Esophagus (tissue), 2 donors: Measurements from ENCODE around the gene VSIG2. TPM values are rescaled to one million over a fixed set of nuclear protein-coding genes. Genes with fewer than 3 reads are reported as not detected.

Experiments used
- H3K27ac ChIP-seq, 2 donors: one replicate each; pipeline ENCODE4 v1.5.1; 2013; ENCODE audit warnings: low read depth in 2 of 2, mild to moderate bottlenecking in 2 of 2, inconsistent platforms in 1 of 2, low read length in 1 of 2, moderate library complexity in 1 of 2
- H3K27me3 ChIP-seq, 2 donors: one replicate each; pipeline ENCODE4 v1.6.1; 2013; ENCODE audit warnings: low read length in 2 of 2, control low read depth in 1 of 2, mild to moderate bottlenecking in 1 of 2; ENCODE audit not compliant: insufficient read depth in 2 of 2, control insufficient read depth in 1 of 2
- H3K36me3 ChIP-seq, 2 donors: one replicate each; pipeline ENCODE4 v1.6.1; 2013; ENCODE audit warnings: low read length in 1 of 2; ENCODE audit not compliant: control insufficient read depth in 2 of 2, insufficient read depth in 2 of 2
- H3K4me1 ChIP-seq, 2 donors: one replicate each; pipeline ENCODE4 v1.6.1; 2013; ENCODE audit warnings: low read length in 1 of 2; ENCODE audit not compliant: control insufficient read depth in 2 of 2, insufficient read depth in 2 of 2
- H3K4me3 ChIP-seq, 2 donors: one replicate each; pipeline ENCODE4 v1.5.1; 2013; ENCODE audit warnings: low read length in 2 of 2, mild to moderate bottlenecking in 2 of 2, low read depth in 1 of 2, moderate library complexity in 1 of 2
- H3K9me3 ChIP-seq, 2 donors: one replicate each; pipeline ENCODE4 v1.6.1; 2013; ENCODE audit warnings: mild to moderate bottlenecking in 2 of 2, low read depth in 1 of 2, low read length in 1 of 2, moderate library complexity in 1 of 2; ENCODE audit not compliant: control insufficient read depth in 2 of 2, insufficient read depth in 1 of 2
- WGBS, 2 donors: extraction: QIAGEN DNeasy Blood & Tissue Kit; methylation state at CpG; one replicate each; pipeline ENCODE4 v1.1.7; 2013; 5-methylcytosine and 5-hydroxymethylcytosine counted together
- polyA plus RNA-seq, 2 donors: library from polyadenylated mRNA; stranded (reverse); fragments of 200-250 nt; gene quantifications; one replicate each; pipeline ENCODE4 v1.2.3, GENCODE V29; 2013
- donor health status: healthy with polysubstance abuse.
- donor health status: Bipolar disorder and iron deficiency.

The VSIG2 gene
- polyA plus RNA-seq, 2 donors = 9.7 to 51.4 TPM

DNA sequence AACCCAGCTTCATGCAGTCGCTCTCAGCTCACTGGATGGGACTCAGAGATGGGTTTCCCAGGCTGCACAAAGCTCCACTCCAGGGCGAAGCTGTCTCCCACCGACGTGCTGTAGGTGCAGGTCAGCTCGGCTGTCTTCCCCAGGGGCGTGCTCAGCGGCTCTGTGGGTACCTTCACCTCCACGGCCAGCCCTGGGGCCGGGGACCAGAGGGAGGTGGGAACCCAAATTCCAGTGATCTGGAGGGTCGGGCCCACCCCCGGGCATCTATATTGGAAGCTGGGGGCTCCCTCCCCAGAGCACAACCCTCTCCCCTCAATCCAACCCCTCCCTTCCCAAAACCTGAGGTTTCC, 689 bp downstream of the VSIG2 start:
- Histone ChIP-seq H3K27ac (no peak overlapping the region), H3K9me3 (no peaks in the 10 kb centered on the region), H3K4me1 (peaks cover 0 to 5% of the 10 kb centered on the region in 2 donors), H3K4me3 (peak overlapping the region; percentile 27 to 29), H3K27me3 (no peaks in the 10 kb centered on the region), H3K36me3 (no peaks in the 10 kb centered on the region)
- WGBS, 2 donors = 54 to 61% methylated on average over 11 of the region's 11 CpGs

DNA sequence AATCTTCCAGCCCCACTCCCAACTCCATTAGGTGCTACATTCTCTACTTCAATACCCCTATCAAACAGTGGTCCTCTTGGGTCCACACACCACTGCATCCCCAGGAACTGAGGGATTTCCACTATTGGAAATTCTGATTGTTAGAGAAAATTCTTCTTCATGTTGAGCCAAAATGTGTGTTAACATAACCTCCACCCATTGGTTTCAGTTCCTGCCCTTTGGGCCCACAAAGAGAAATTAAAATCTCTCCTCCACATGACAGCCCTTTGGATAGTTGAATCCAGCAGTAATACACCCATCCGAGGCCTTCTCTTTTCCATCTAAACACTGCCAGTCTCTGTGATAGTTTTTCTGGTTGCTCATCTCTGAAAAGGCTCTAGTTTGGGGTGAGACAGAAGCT, 2.1 kb downstream of the VSIG2 start:
- Histone ChIP-seq H3K4me1 (peaks cover 4 to 11% of the 10 kb centered on the region in 2 donors), H3K36me3 (no peaks in the 10 kb centered on the region), H3K27me3 (no peaks in the 10 kb centered on the region), H3K27ac (peak overlapping the region; percentile 31 to 66), H3K9me3 (no peaks in the 10 kb centered on the region), H3K4me3 (no peak overlapping the region)
- 77 to 79% methylated on average over 1 of the region's 1 CpG for WGBS, 2 donors

DNA sequence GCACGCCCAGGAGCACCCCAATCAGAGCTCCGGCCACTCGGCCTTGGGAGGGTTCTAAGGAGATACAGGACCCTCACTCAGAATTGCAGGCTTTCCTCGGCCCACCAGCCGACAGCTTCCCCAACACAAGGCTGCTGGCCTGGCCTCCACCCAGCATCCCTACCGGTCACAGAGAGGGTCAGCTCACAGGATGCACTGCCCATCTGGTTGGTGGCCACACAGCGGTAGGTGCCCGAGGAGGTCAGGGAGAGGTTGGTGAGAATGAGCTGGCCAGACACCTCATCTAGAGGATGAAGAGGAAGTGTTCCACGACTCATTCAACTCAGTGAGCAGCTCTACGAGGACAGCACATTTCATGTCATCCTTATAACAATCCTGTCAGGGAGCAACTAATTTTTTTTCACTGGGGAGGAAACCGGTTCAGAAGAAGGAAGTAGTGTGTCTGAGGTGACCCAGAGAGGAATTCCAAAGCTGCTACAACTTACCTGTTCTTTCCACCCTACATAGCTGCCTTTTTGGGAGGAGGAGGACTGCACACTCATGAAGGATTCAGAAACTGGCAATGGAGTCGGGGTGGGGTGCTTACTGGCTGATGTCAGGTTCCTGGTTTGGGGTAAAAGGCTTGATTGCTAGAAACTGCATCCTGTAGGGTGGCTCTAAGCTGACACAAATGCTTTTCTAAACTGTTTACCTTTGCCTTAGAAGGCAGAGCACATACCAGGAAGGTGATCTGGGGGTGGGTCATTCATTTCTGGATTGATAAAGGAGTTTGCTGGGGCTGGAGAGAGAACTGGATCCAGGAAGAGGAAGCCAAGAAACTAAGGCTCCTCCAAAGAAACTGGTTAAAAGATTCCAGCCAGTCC, 3.3 kb downstream of the VSIG2 start:
- Histone ChIP-seq H3K4me1 (peaks cover 4 to 11% of the 10 kb centered on the region in 2 donors), H3K4me3 (peak overlapping the region; percentile 12 to 37), H3K27ac (peak overlapping the region; percentile 73 to 74), H3K27me3 (no peaks in the 10 kb centered on the region), H3K36me3 (no peaks in the 10 kb centered on the region), H3K9me3 (no peaks in the 10 kb centered on the region)
- WGBS, 2 donors = 50 to 57% methylated on average over 12 of the region's 12 CpGs

DNA sequence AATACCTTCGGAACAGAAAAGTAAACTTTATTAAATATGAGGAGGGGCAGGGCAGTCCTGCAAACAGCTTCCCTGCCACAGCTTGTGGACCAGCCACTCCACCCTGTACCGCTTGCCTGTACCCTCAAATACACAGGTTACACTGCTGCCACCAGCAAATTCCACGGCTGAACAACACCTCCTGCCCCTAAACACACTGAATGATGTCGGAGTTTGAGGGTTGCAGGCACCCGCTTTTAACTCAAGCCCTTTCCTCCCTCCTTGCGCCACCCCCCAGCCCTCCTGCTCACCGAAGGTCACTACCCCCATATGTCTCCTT, 4.0 kb downstream of the VSIG2 start:
- peak overlapping the region; percentile 73 to 74 for H3K27ac ChIP-seq
- H3K36me3 ChIP-seq = no peaks in the 10 kb centered on the region
- peaks cover 4 to 11% of the 10 kb centered on the region in 2 donors for H3K4me1 ChIP-seq
- no peaks in the 10 kb centered on the region for H3K27me3 ChIP-seq
- H3K4me3 ChIP-seq = peak overlapping the region; percentile 12 to 37
- no peaks in the 10 kb centered on the region for H3K9me3 ChIP-seq
- WGBS, 2 donors = 68 to 72% methylated on average over 7 of the region's 7 CpGs

DNA sequence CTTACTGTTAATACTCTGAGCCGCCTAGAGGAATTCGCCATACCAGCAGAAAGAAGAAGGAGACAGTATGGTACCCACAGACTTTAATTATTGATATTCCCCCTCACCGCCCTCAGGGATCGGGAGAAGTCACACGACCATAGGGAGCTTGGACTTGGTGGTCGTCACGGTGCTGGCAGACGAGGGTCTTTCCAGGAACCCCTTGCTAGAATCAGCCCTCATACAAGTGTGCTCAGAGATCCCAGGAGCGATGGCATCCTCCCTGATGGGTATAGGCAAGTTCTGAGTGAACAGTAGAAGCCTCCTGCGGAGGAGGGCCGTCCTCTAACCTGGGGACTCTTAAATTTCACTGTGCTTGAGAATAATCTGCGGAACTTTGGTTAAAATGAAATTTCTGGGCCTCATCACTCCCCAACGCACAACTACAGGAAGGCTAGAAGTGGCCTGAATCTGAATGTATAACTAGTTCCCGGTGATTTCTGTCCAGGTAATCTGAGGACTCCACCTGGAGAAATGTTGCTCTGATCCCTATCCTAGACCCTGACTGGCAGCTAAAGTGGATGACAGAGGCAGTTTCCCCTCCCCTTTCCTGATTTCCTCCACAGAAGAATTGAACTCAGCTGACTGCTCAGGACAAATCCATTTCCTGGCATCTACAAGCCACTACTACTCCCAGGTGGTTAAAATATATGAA, 4.5 kb downstream of the VSIG2 start:
- 66 to 68% methylated on average over 14 of the region's 14 CpGs for WGBS, 2 donors
- H3K4me3 ChIP-seq = peak overlapping the region; percentile 3 to 53
- H3K9me3 ChIP-seq = no peaks in the 10 kb centered on the region
- H3K27ac ChIP-seq = peak overlapping the region; percentile 73 to 74
- no peaks in the 10 kb centered on the region for H3K27me3 ChIP-seq
- H3K36me3 ChIP-seq = no peaks in the 10 kb centered on the region
- H3K4me1 ChIP-seq = peaks cover 4 to 9% of the 10 kb centered on the region in 2 donors

DNA sequence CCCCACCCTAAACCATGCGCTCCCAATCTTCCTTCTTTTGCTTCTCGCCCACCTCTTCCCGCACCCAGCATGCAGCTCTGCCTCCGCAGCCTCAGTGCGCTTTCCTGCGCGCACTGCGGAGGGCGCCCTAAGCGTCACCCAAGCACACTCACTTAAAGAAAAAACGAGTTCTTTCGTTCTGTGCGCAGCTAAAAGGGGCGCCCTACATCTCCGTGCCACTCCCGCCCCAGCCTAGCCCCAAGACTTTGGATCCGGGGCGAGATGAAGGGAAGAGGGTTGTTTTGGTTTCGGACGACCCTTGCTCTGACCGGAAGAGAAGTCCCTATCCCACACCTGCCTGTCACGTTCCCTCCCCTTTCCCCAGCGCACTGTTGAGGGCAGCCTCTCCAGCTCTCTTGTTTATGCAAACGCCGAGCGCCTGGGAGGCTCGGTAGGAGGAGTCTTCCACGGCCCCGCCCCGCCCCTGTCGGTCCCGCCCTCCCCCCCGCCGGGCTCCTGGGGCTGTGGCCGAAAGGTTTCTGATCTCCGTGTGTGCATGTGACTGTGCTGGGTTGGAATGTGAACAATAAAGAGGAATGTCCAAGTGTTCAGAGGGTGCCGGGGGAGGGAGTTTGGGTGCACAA, 5.3 kb downstream of the VSIG2 start:
- peaks cover 0 to 3% of the 10 kb centered on the region in 2 donors for H3K27me3 ChIP-seq
- no peaks in the 10 kb centered on the region for H3K9me3 ChIP-seq
- no peaks in the 10 kb centered on the region for H3K36me3 ChIP-seq
- H3K4me3 ChIP-seq = peak overlapping the region; percentile 53 to 67
- peaks cover 4 to 6% of the 10 kb centered on the region in 2 donors for H3K4me1 ChIP-seq
- 2 to 4% methylated on average over 34 to 37 of the region's 37 CpGs for WGBS, 2 donors
- H3K27ac ChIP-seq = peak overlapping the region; percentile 65 to 83

DNA sequence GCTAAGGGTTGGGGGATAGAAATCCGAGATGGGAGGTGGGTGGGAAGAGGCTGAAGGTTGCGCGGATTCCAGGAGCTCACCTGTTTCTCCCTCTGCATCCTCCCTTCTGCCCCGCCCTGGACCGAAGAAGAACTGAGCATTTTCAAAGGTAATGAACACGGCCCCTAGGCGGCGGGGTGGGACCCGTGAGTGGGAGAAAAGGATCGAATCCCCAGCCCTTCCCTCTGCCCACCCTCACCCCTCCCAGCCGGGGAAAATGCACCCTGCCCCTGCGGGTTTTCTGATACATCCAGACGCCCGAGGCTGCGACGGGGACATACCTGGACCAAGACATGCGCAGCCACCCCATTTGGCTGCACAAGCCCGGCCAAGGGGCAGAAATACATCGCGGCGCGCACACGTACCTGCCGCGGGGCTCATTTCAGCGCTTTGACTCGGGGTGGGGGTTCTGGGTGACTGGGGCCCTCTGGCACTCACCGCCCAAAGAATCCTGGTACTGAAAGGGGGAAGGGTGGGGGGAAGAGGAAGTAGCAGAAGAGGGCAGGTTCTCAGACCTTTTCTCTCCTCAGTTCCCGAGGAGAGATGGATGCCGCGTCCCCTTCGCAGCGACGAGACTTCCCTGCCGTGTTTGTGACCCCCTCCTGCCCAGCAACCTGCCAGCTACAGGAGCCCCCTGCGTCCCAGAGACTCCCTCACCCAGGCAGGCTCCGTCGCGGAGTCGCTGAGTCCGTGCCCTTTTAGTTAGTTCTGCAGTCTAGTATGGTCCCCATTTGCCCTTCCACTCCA, 6.0 kb downstream of the VSIG2 start:
- peak overlapping the region; percentile 65 to 83 for H3K27ac ChIP-seq
- H3K4me3 ChIP-seq = peak overlapping the region; percentile 53 to 67
- WGBS, 2 donors = 8 to 10% methylated on average over 34 to 41 of the region's 41 CpGs
- H3K9me3 ChIP-seq = no peaks in the 10 kb centered on the region
- peaks cover 0 to 3% of the 10 kb centered on the region in 2 donors for H3K27me3 ChIP-seq
- peaks cover 4 to 6% of the 10 kb centered on the region in 2 donors for H3K4me1 ChIP-seq
- H3K36me3 ChIP-seq = no peaks in the 10 kb centered on the region

DNA sequence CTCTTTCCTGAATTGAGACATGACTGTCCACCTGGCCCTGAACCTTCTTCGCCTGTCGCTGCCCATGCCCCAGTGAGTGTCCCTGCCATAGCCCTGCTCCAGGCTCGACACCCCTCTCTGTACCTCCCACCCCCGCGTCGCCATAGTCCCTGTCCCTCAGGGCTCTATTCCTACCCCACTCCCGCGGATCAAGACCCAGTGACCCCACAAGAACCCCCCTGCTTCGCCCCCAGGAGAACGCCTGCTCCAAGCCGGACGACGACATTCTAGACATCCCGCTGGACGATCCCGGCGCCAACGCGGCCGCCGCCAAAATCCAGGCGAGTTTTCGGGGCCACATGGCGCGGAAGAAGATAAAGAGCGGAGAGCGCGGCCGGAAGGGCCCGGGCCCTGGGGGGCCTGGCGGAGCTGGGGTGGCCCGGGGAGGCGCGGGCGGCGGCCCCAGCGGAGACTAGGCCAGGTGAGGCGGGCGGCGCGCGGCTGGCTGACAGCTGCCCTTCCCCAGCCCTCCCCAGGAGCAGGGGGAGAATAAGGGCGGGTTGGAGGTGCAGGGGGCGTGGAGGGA, 6.7 kb downstream of the VSIG2 start:
- Histone ChIP-seq H3K36me3 (no peaks in the 10 kb centered on the region), H3K9me3 (no peaks in the 10 kb centered on the region), H3K4me1 (peaks cover 4 to 8% of the 10 kb centered on the region in 2 donors), H3K4me3 (peak overlapping the region; percentile 10 to 53), H3K27ac (no peak overlapping the region), H3K27me3 (peaks cover 0 to 3% of the 10 kb centered on the region in 2 donors)
- WGBS, 2 donors = 33 to 43% methylated on average over 37 to 44 of the region's 44 CpGs

DNA sequence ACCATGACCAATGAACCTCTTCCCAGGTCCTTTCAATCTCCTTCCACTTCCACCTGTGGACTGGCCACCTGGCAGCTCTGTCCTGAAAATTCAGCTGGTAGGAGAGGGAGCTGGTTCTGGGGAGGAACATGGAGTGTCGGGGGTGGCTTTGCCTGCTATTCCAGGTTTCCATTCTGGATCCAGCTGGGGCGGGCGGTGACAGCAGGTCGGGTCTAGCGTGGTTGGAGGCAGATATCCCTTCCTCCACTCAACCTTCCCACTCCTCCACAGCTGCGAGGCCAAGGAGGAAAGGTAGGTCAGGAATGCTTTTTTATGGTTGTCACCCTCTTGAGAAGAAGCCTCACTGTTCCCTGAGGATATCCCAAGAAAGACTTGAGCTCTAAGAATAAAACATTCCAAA, 9.0 kb downstream of the VSIG2 start:
- peaks cover 4 to 11% of the 10 kb centered on the region in 2 donors for H3K4me1 ChIP-seq
- no peak overlapping the region for H3K27ac ChIP-seq
- H3K36me3 ChIP-seq = no peaks in the 10 kb centered on the region
- H3K9me3 ChIP-seq = no peaks in the 10 kb centered on the region
- 82 to 84% methylated on average over 6 of the region's 6 CpGs for WGBS, 2 donors
- no peak overlapping the region for H3K4me3 ChIP-seq
- peaks cover 0 to 3% of the 10 kb centered on the region in 2 donors for H3K27me3 ChIP-seq
